Liver (tissue), 9 donors: Measurements from ENCODE around the gene MRTFB. TPM values are rescaled to one million over a fixed set of nuclear protein-coding genes. Genes with fewer than 3 reads are reported as not detected.

Experiments
- DNase-seq: peaks from one replicate; pipeline ENCODE4 v3.0.0-alpha.2; 2017; ENCODE audit warnings: low spot score
- H3K27ac ChIP-seq, 2 donors: one replicate each; pipeline ENCODE4 v1.7.0; 2013; ENCODE audit warnings: inconsistent platforms in 2 of 2, low read length in 2 of 2, control low read depth in 1 of 2, low read depth in 1 of 2, mild to moderate bottlenecking in 1 of 2
- H3K27me3 ChIP-seq, 4 donors: one replicate each; pipeline versions ENCODE4 v1.6.1 to v1.7.0; 2013; ENCODE audit warnings: low read length in 3 of 4, inconsistent platforms in 1 of 4, mild to moderate bottlenecking in 1 of 4, moderate library complexity in 1 of 4; ENCODE audit not compliant: control insufficient read depth in 4 of 4, insufficient read depth in 4 of 4
- H3K36me3 ChIP-seq, 4 donors: one replicate each; pipeline versions ENCODE4 v1.6.1 to v1.7.0; 2013; ENCODE audit warnings: low read length in 3 of 4, mild to moderate bottlenecking in 3 of 4, low read depth in 1 of 4, moderate library complexity in 1 of 4; ENCODE audit not compliant: control insufficient read depth in 4 of 4, insufficient read depth in 3 of 4
- H3K4me1 ChIP-seq, 4 donors: one replicate each; pipeline versions ENCODE4 v1.6.1 to v1.7.0; 2013; ENCODE audit warnings: low read length in 3 of 4, mild to moderate bottlenecking in 3 of 4, moderate library complexity in 1 of 4; ENCODE audit not compliant: control insufficient read depth in 4 of 4, insufficient read depth in 4 of 4
- H3K4me3 ChIP-seq, 3 donors: one replicate each; pipeline versions ENCODE4 v1.6.1 to v1.7.0; 2013; ENCODE audit warnings: low read length in 3 of 3, control low read depth in 1 of 3, low read depth in 1 of 3, mild to moderate bottlenecking in 1 of 3
- H3K9ac ChIP-seq, 2 donors: one replicate each; pipeline ENCODE4 v1.7.0; 2013; ENCODE audit warnings: low read length in 2 of 2, mild to moderate bottlenecking in 2 of 2, moderate library complexity in 2 of 2, control low read depth in 1 of 2, low read depth in 1 of 2
- H3K9me3 ChIP-seq, 4 donors: one replicate each; pipeline versions ENCODE4 v1.6.1 to v1.7.0; 2013; ENCODE audit warnings: low read length in 3 of 4; ENCODE audit not compliant: control insufficient read depth in 4 of 4
- EGR1 ChIP-seq, 2 donors: IDR thresholded peaks; 2 replicates each; pipeline ENCODE4 v1.6.1; 2016 to 2018; ENCODE audit warnings: antibody characterized with exemption in 2 of 2, low read depth in 2 of 2
- FOXA1 ChIP-seq: IDR thresholded peaks from 2 replicates; pipeline ENCODE4 v1.6.1; 2016; ENCODE audit warnings: antibody characterized with exemption
- FOXA2 ChIP-seq: IDR thresholded peaks from 2 replicates; pipeline ENCODE4 v1.6.1; 2016; ENCODE audit warnings: antibody characterized with exemption
- GABPA ChIP-seq, 2 donors: IDR thresholded peaks in 1 of 2; conservative IDR thresholded peaks in 1 of 2; 2 replicates each; pipeline ENCODE4 v1.6.1; 2016; ENCODE audit warnings: antibody characterized with exemption in 2 of 2, mild to moderate bottlenecking in 1 of 2, moderate library complexity in 1 of 2
- HNF4A ChIP-seq, 2 donors: conservative IDR thresholded peaks; 2 replicates each; pipeline ENCODE4 v1.6.1; 2016; ENCODE audit warnings: antibody characterized with exemption in 2 of 2, mild to moderate bottlenecking in 2 of 2
- HNF4G ChIP-seq: IDR thresholded peaks from 2 replicates; pipeline ENCODE4 v1.6.1; 2016; ENCODE audit warnings: antibody characterized with exemption
- JUND ChIP-seq, 2 donors: IDR thresholded peaks; 2 replicates each; pipeline ENCODE4 v1.6.1; 2016; ENCODE audit warnings: antibody characterized with exemption in 2 of 2
- NR2F2 ChIP-seq: IDR thresholded peaks from 2 replicates; pipeline ENCODE4 v1.6.1; 2016; ENCODE audit warnings: antibody characterized with exemption
- RAD21 ChIP-seq, 2 donors: IDR thresholded peaks; 2 replicates each; pipeline ENCODE4 v1.6.1; 2016; ENCODE audit warnings: antibody characterized with exemption in 2 of 2, mild to moderate bottlenecking in 2 of 2
- SP1 ChIP-seq: IDR thresholded peaks from 2 replicates; pipeline ENCODE4 v1.6.1; 2018; ENCODE audit warnings: antibody characterized with exemption, mild to moderate bottlenecking
- TAF1 ChIP-seq: conservative IDR thresholded peaks from 2 replicates; pipeline ENCODE4 v1.6.1; 2016; ENCODE audit warnings: antibody characterized with exemption, mild to moderate bottlenecking
- YY1 ChIP-seq: IDR thresholded peaks from 2 replicates; pipeline ENCODE4 v1.6.1; 2016; ENCODE audit warnings: antibody characterized with exemption, mild to moderate bottlenecking
- WGBS: extraction: QIAGEN DNeasy Blood & Tissue Kit; methylation state at CpG from one replicate; pipeline ENCODE4 v1.1.7; 2013; 5-methylcytosine and 5-hydroxymethylcytosine counted together
- polyA plus RNA-seq, 2 donors: library from polyadenylated mRNA; stranded (reverse) in 1 of 2; unstranded in 1 of 2; fragments of 200-250 nt in 1 of 2; fragments of >200 nt in 1 of 2; fragmentation: Nextera tagmentation in 1 of 2; extraction: Ambion mirVana in 1 of 2; gene quantifications; one replicate each; pipeline versions ENCODE4 v1.2.1 to v1.2.3, GENCODE V29; 2013 to 2015
- total RNA-seq, 2 donors: library from RNA; depleted of rRNA; stranded (reverse); fragments of >200 nt; gene quantifications; one replicate each; pipeline ENCODE4 v1.2.3, GENCODE V29; 2014
- TF ChIP-seq, protein P1 (sequence below): IDR thresholded peaks from 2 replicates; pipeline ENCODE4 v1.6.1; 2016; ENCODE audit warnings: antibody characterized with exemption, mild to moderate bottlenecking
- TF ChIP-seq, protein P2 (sequence below): IDR thresholded peaks from 2 replicates; pipeline ENCODE4 v1.6.1; 2016; ENCODE audit warnings: antibody characterized with exemption
- TF ChIP-seq, protein P3 (sequence below): fragments of 150-350 bp; IDR thresholded peaks from 2 replicates; pipeline ENCODE4 v1.5.1; 2017; ENCODE audit warnings: improper control_type of control experiment, low read depth, low read length; ENCODE audit not compliant: missing input control
- TF ChIP-seq, protein P4 (sequence below): IDR thresholded peaks from 2 replicates; pipeline ENCODE4 v1.6.1; 2016; ENCODE audit warnings: antibody characterized with exemption
- donor health status: healthy.
- donor health status: healthy.
- donor health status: healthy.
- donor health status: healthy.
- donor health status: healthy.

MRTFB gene
- total and polyA plus RNA-seq, 4 donors, result 4.1 to 14.2 (median 5.8) TPM

GRCh38 chr16:14132696-14133048 is 61.6 kb downstream of the MRTFB start:
- no peaks in the 10 kb centered on the region for H3K27me3 ChIP-seq
- H3K4me1 ChIP-seq, result peaks cover 0 to 3% (median 0%) of the 10 kb centered on the region in 4 donors
- WGBS, result 89% methylated on average over 4 of the region's 4 CpGs
- H3K36me3 ChIP-seq, result no peaks in the 10 kb centered on the region
- H3K27ac ChIP-seq, result no peak overlapping the region
- H3K9me3 ChIP-seq, result no peaks in the 10 kb centered on the region
- H3K9ac ChIP-seq, result no peak overlapping the region
- no peak overlapping the region for H3K4me3 ChIP-seq
- DNase-seq, result no peak
- TF ChIP-seq, protein P1, sequence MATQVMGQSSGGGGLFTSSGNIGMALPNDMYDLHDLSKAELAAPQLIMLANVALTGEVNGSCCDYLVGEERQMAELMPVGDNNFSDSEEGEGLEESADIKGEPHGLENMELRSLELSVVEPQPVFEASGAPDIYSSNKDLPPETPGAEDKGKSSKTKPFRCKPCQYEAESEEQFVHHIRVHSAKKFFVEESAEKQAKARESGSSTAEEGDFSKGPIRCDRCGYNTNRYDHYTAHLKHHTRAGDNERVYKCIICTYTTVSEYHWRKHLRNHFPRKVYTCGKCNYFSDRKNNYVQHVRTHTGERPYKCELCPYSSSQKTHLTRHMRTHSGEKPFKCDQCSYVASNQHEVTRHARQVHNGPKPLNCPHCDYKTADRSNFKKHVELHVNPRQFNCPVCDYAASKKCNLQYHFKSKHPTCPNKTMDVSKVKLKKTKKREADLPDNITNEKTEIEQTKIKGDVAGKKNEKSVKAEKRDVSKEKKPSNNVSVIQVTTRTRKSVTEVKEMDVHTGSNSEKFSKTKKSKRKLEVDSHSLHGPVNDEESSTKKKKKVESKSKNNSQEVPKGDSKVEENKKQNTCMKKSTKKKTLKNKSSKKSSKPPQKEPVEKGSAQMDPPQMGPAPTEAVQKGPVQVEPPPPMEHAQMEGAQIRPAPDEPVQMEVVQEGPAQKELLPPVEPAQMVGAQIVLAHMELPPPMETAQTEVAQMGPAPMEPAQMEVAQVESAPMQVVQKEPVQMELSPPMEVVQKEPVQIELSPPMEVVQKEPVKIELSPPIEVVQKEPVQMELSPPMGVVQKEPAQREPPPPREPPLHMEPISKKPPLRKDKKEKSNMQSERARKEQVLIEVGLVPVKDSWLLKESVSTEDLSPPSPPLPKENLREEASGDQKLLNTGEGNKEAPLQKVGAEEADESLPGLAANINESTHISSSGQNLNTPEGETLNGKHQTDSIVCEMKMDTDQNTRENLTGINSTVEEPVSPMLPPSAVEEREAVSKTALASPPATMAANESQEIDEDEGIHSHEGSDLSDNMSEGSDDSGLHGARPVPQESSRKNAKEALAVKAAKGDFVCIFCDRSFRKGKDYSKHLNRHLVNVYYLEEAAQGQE, result no peak
- TF ChIP-seq YY1 (no peak), RAD21 (IDR thresholded peaks at IDR 0.05) (no peak), FOXA2 (no peak), FOXA1 (no peak), NR2F2 (no peak), HNF4A (conservative IDR thresholded peaks at IDR 0.05) (no peak), HNF4G (no peak), TAF1 (no peak)
- TF ChIP-seq, protein P2, sequence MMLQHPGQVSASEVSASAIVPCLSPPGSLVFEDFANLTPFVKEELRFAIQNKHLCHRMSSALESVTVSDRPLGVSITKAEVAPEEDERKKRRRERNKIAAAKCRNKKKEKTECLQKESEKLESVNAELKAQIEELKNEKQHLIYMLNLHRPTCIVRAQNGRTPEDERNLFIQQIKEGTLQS, result no peak

GRCh38 chr16:14133907-14134306 is 62.8 kb downstream of the MRTFB start:
- TF ChIP-seq JUND (IDR thresholded peaks at IDR 0.05), result no peak
- no peak for TF ChIP-seq TAF1
- TF ChIP-seq, protein P3, sequence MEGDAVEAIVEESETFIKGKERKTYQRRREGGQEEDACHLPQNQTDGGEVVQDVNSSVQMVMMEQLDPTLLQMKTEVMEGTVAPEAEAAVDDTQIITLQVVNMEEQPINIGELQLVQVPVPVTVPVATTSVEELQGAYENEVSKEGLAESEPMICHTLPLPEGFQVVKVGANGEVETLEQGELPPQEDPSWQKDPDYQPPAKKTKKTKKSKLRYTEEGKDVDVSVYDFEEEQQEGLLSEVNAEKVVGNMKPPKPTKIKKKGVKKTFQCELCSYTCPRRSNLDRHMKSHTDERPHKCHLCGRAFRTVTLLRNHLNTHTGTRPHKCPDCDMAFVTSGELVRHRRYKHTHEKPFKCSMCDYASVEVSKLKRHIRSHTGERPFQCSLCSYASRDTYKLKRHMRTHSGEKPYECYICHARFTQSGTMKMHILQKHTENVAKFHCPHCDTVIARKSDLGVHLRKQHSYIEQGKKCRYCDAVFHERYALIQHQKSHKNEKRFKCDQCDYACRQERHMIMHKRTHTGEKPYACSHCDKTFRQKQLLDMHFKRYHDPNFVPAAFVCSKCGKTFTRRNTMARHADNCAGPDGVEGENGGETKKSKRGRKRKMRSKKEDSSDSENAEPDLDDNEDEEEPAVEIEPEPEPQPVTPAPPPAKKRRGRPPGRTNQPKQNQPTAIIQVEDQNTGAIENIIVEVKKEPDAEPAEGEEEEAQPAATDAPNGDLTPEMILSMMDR, result no peak
- TF ChIP-seq HNF4G, result no peak
- TF ChIP-seq FOXA2, result no peak
- TF ChIP-seq EGR1 (IDR thresholded peaks at IDR 0.05; ENCODE audit: low read depth in 2 of 2), result no peak
- no peak for TF ChIP-seq HNF4A (conservative IDR thresholded peaks at IDR 0.05)
- TF ChIP-seq, protein P4, sequence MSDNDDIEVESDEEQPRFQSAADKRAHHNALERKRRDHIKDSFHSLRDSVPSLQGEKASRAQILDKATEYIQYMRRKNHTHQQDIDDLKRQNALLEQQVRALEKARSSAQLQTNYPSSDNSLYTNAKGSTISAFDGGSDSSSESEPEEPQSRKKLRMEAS, result no peak
- TF ChIP-seq, protein P1, result no peak
- TF ChIP-seq FOXA1, result no peak
- TF ChIP-seq GABPA (IDR thresholded peaks at IDR 0.05 in 1 of 2, conservative IDR thresholded peaks at IDR 0.05 in 1 of 2), result no peak
- no peak for TF ChIP-seq NR2F2
- TF ChIP-seq, protein P2, result no peak
- no peak for TF ChIP-seq SP1
- no peaks in the 10 kb centered on the region for H3K9me3 ChIP-seq
- H3K4me3 ChIP-seq, result no peak overlapping the region
- no peaks in the 10 kb centered on the region for H3K27me3 ChIP-seq
- no peak overlapping the region for H3K27ac ChIP-seq
- H3K9ac ChIP-seq, result no peak overlapping the region
- WGBS, result 93% methylated on average over 1 of the region's 1 CpG
- peaks cover 0 to 3% (median 0%) of the 10 kb centered on the region in 4 donors for H3K4me1 ChIP-seq
- H3K36me3 ChIP-seq, result no peaks in the 10 kb centered on the region
- DNase-seq, result no peak
